Measurements from ENCODE around the gene SVIL.

DNA sequence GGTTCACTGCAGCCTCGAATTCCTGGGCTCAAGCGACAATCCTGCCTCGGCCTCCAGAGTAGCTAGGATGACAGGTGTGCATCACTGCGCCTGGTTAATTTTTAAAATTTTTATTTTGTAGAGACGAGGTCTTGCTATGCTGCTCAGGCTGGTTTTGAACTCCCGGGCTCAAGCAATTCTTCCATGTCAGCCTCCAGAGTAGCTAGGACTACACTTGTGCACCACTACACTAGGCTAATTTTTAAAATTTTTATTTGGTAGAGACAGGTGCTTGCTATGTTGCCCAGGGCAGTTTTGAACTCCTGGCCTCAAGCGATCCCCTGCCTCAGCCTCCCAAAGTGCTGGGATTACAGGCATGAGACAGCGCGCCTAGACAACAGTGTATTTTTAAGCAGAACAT is 120.5 kb downstream of the SVIL start:
- no peak for TF ChIP-seq POLR2A (IDR thresholded peaks at IDR 0.05)
- TF ChIP-seq, protein P1, sequence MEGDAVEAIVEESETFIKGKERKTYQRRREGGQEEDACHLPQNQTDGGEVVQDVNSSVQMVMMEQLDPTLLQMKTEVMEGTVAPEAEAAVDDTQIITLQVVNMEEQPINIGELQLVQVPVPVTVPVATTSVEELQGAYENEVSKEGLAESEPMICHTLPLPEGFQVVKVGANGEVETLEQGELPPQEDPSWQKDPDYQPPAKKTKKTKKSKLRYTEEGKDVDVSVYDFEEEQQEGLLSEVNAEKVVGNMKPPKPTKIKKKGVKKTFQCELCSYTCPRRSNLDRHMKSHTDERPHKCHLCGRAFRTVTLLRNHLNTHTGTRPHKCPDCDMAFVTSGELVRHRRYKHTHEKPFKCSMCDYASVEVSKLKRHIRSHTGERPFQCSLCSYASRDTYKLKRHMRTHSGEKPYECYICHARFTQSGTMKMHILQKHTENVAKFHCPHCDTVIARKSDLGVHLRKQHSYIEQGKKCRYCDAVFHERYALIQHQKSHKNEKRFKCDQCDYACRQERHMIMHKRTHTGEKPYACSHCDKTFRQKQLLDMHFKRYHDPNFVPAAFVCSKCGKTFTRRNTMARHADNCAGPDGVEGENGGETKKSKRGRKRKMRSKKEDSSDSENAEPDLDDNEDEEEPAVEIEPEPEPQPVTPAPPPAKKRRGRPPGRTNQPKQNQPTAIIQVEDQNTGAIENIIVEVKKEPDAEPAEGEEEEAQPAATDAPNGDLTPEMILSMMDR (IDR thresholded peaks at IDR 0.05) = no peak
